GM18517 (cell line): ENCODE measurements around the gene PRAME.
"Not testable (repeated sequence)": the region's sequence is repeated elsewhere in the genome, so short reads cannot be mapped to it uniquely, and the experiment has no call there.

Source experiments
- ATAC-seq: cut with Tn5 transposase; IDR thresholded peaks from one replicate; pipeline ENCODE4 v1.9.1; 2021; ENCODE audit warnings: mild to moderate bottlenecking, moderate library complexity; ENCODE audit not compliant: unreplicated experiment

PRAME gene

GRCh38 chr22:22526125-22526912, 32.7 kb downstream of the PRAME start:
- no peak for ATAC-seq

DNA sequence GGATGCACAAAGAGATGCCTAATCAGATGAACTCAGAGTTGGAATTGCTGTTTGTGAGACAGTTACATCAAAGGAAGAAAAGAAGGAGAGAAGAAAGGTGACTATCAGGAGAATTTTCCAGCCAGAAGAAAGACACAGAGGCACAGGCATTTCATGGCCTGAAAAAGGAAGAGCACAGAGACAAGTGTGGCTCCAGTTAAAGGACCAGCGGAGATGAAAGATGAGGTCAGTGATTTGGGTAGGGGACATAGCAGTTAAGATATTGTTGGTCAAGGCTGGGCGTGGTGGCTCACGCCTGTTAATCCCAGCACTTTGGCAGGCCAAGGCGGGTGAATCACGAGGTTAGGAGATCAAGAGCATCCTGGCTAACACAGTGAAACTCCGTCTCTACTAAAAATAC, 35.6 kb downstream of the PRAME start:
- no peak for ATAC-seq

- no peak for ATAC-seq
These were observed 37.4 kb downstream of the PRAME start for GRCh38 chr22:22521631-22522030.

- ATAC-seq: no peak
These were observed 38.1 kb downstream of the PRAME start for GRCh38 chr22:22520667-22521602.

DNA sequence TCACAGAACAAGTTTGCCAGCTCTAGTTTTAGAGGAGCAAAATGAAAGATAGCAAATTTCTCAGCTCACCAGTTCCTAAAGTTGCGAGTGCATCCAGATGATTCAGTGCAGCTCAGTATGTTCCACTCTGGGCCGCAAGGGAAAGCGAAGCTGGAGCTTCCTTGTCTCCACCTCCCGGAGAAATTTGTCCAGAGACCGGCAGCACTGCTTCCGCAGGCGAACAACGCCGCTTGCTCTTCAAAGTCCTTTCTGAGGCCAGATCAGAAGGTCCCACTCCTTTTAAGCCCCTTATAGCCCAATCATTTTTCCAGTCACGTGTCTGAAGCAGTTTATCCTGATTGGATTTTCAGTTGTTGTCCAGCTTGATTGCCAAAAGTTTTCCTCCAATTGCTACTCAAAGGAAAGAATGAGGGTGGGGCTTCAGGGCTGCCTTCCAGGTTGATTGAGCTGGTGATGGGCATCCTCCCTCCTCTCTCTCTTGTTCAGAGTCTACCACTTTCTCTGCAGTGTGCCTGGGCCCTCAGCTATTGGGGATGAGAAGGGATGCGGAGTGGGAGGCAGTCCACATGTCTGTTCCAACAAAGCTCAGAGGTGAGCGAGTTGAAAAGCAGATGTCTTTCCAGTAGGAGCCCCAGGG, 38.9 kb downstream of the PRAME start, which contains the start of gene ZNF280A:
Gene ZNF280A (minus strand): TSS at position 251 of the 637 bp plus-strand sequence. CDS start 4,640 bp downstream, outside the sequence.
- ATAC-seq: no peak

- no peak for ATAC-seq
These were observed 39.5 kb downstream of the PRAME start for GRCh38 chr22:22519591-22519990.

DNA sequence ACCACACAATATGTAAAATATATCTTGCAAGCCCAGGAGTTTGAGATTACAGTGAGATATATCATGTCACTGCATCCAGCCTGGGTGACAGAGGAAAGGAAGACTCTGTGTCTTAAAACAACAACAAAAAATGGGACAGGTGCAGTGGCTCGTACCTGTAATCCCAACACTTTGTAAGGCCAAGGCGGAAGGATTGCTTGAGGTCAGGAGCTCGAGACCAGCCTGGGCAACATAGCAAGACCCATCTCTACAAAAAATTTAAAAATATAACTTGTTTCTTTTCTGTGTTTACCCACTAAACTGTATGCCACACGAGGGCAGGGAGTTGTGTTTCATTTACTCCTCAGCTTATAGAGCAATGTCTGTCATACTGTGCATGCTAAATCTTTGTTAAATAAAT, 42.1 kb downstream of the PRAME start:
- no peak for ATAC-seq

GRCh38 chr22:22515890-22516289, 43.2 kb downstream of the PRAME start:
- ATAC-seq: no peak

DNA sequence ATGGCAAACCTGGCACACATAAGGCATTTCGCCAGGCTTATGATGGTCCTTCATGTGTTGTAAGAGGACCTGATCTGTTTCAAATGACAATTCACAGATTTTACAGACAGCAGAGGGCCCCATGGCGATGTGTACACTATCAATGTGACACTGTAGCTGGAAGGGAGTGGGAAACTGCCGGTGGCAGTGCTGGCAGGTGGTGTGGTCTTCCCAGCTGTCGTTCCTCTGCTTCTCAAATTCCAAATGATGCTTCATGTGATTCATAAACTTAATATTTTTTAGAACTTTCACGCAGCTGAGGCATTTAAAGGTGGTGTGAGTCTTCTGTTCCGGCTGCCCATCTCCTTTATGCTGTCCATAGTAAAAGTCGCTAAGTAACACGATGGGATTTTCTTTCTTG, 44.6 kb downstream of the PRAME start:
- ATAC-seq: not testable (repeated sequence)

- ATAC-seq: no peak
These were observed 45.4 kb downstream of the PRAME start for GRCh38 chr22:22513619-22514018.

GRCh38 chr22:22512951-22513350, 46.1 kb downstream of the PRAME start:
- no peak for ATAC-seq

DNA sequence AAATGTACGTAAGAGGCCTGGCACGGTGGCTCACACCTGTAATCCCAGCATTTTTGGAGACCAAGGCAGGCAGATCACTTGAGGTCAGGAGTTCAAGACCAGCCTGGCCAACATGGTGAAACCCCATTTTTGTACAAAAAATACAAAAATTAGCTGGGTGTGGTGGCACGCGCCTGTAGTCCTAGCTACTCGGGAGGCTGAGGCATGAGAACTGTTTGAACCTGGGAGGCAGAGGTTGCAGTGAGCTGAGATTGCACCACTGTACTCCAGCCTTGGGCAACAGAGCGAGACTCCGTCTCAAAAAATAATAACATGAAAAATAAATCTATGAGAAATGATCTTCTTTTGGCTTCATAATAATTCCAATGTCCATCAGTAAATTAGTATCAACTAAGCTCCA, 48.2 kb downstream of the PRAME start:
- ATAC-seq: not testable (repeated sequence)

DNA sequence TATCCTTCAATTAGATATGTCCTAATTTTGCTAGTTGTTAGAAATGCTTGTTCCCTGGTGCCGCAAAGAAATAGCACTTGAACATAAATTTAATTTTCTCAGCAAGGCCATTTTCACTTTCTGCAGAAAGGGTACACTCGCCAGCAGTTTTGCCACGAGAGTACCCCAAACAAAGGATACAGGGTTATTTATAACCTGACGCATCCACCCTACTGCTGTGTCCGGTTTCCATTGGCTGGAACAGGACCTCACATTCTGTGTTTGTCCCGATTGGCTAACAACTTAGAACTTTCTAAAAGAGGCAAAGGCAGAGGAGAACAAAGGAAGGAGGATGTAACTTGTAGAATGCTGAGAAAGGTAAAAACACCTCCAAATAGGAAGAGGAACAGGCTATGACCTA, 49.2 kb downstream of the PRAME start:
- not testable (repeated sequence) for ATAC-seq

- peak; percentile 55 for ATAC-seq
These were observed 50.5 kb downstream of the PRAME start, which contains the start of gene ZNF280B for GRCh38 chr22:22508274-22509176. Gene ZNF280B (minus strand): TSS chr22:22508742. CDS start chr22:22489398, 19,344 bp downstream.

- no peak for ATAC-seq
These were observed 51.3 kb downstream of the PRAME start for GRCh38 chr22:22507743-22508273.

- ATAC-seq: no peak
These were observed 52.3 kb downstream of the PRAME start for GRCh38 chr22:22506736-22507135.

- no peak for ATAC-seq
These were observed 60.8 kb downstream of the PRAME start for GRCh38 chr22:22498267-22498666.
